HepG2 (cell line): ENCODE measurements around the gene COL5A2. TPM values are rescaled to one million over a fixed set of nuclear protein-coding genes. Genes with fewer than 3 reads are reported as not detected.

ENCODE experiments used
- ATAC-seq: fragments of 200-7000 bp; cut with Tn5 transposase; 3 replicates; pipeline ENCODE4 v1.9.1; 2020; ENCODE audit warnings: mild to moderate bottlenecking, moderate library complexity
- BruUV-seq: library from RNA; stranded (reverse); fragments of 400-500 nt; replicated peaks from 2 replicates; lab custom pipeline; 2021; lab: Mats Ljungman, UMichigan
- CTCF ChIA-PET: fragments of 300-600 bp; formaldehyde crosslinking; extraction: SDS; loops from one replicate; lab custom pipeline; 2021; ENCODE audit warnings: low total read pairs, inconsistent platforms, low intra/inter-chr PET ratio; lab: Yijun Ruan, JAX
- POLR2A ChIA-PET: fragments of 350-600 bp; sonication (Branson Sonifier 250); formaldehyde crosslinking; loops from one replicate; lab custom pipeline; 2020; ENCODE audit warnings: antibody characterized with exemption, inconsistent platforms; lab: Yijun Ruan, JAX
- DNase-seq: peaks from one replicate; pipeline ENCODE4 v3.0.0-alpha.2; 2015; ENCODE audit warnings: low spot score
- FAIRE-seq: peaks from 3 replicates; lab custom pipeline; 2011; peaks lifted over from hg19 to GRCh38; lab: Jason Lieb, UNC
- H2AFZ ChIP-seq: one replicate; pipeline ENCODE4 v1.6.1; 2011; ENCODE audit warnings: low read length, inconsistent platforms
- H3K27ac ChIP-seq: fragments of 300-600 bp; 3 replicates; pipeline ENCODE4 v1.8.0; 2011; ENCODE audit warnings: mixed run types, mild to moderate bottlenecking, mixed read lengths, low read length, inconsistent platforms; ENCODE audit not compliant: insufficient read depth; ENCODE audit errors: extremely low read length
- H3K27me3 ChIP-seq, 2 experiments: fragments of 200-600 bp in 1 of 2; 2 replicates in 1 of 2; 3 replicates in 1 of 2; pipeline versions ENCODE4 v1.6.0 to v1.8.0; 2011; ENCODE audit warnings: low read length in 2 of 2, mild to moderate bottlenecking in 2 of 2, moderate library complexity in 2 of 2, inconsistent platforms in 1 of 2; ENCODE audit not compliant: insufficient read depth in 2 of 2, control insufficient read depth in 1 of 2
- H3K36me3 ChIP-seq, 2 experiments: fragments of 200-600 bp in 1 of 2; replicated peaks in 1 of 2; 2 replicates in 1 of 2; 3 replicates in 1 of 2; pipeline versions ENCODE4 v1.5.1 to v1.8.0; 2011; ENCODE audit warnings: low read length in 2 of 2, inconsistent platforms in 1 of 2; ENCODE audit not compliant: insufficient read depth in 2 of 2, control insufficient read depth in 1 of 2
- H3K4me1 ChIP-seq: 2 replicates; pipeline ENCODE4 v1.5.1; 2012; ENCODE audit warnings: low read length, inconsistent platforms; ENCODE audit not compliant: insufficient read depth
- H3K4me2 ChIP-seq: 2 replicates; pipeline ENCODE4 v1.6.0; 2011; ENCODE audit warnings: low read depth, low read length, inconsistent platforms
- H3K4me3 ChIP-seq, 3 experiments: fragments of 200-600 bp in 1 of 3; sonication (generic), shearing (Covaris generic) in 1 of 3; replicated peaks in 1 of 3; 2 replicates each; pipeline ENCODE4 v1.5.1; 2011 to 2016; ENCODE audit warnings: low read length in 3 of 3, inconsistent platforms in 2 of 3, low read depth in 2 of 3, mild to moderate bottlenecking in 2 of 3, control low read depth in 1 of 3, mixed read lengths in 1 of 3; ENCODE audit not compliant: insufficient read depth in 1 of 3
- H3K79me2 ChIP-seq: one replicate; pipeline ENCODE4 v1.6.1; 2011; ENCODE audit warnings: low read length, inconsistent platforms; ENCODE audit not compliant: insufficient read depth
- H3K9ac ChIP-seq: 2 replicates; pipeline ENCODE4 v1.6.0; 2011; ENCODE audit warnings: mild to moderate bottlenecking, low read depth, low read length, inconsistent platforms; ENCODE audit not compliant: insufficient read depth
- H3K9me3 ChIP-seq: 2 replicates; pipeline ENCODE4 v1.5.1; 2012; ENCODE audit warnings: mild to moderate bottlenecking, low read length
- H4K20me1 ChIP-seq: 2 replicates; pipeline ENCODE4 v1.6.0; 2011; ENCODE audit warnings: inconsistent platforms, mild to moderate bottlenecking, low read length, moderate library complexity; ENCODE audit not compliant: insufficient read depth
- FOXM1 ChIP-seq: sonication (generic); formaldehyde crosslinking; IDR thresholded peaks from 2 replicates; pipeline ENCODE4 v1.5.0; 2020; ENCODE audit warnings: missing genetic modification reagents
- MXD4 ChIP-seq: IDR thresholded peaks from 2 replicates; pipeline ENCODE4 v1.6.1; 2016; ENCODE audit warnings: mild to moderate bottlenecking, missing biosample characterization, missing genetic modification reagents
- SOX13 ChIP-seq, 3 experiments: fragments of 450-650 bp in 1 of 3; sonication (generic) in 1 of 3; formaldehyde crosslinking in 1 of 3; IDR thresholded peaks in 2 of 3; conservative IDR thresholded peaks in 1 of 3; 2 replicates each; pipeline versions ENCODE4 v1.5.0 to v1.6.1; 2016 to 2020; ENCODE audit warnings: antibody characterized with exemption in 1 of 3, mild to moderate bottlenecking in 1 of 3, missing compliant biosample characterization in 1 of 3, missing genetic modification reagents in 1 of 3, moderate library complexity in 1 of 3
- THYN1 ChIP-seq: sonication (generic); formaldehyde crosslinking; IDR thresholded peaks from 2 replicates; pipeline ENCODE4 v1.8.1; 2023; ENCODE audit warnings: low read depth, mild to moderate bottlenecking, moderate library complexity, missing genetic modification reagents, borderline replicate concordance
- ZFP36L2 ChIP-seq: sonication (generic); formaldehyde crosslinking; IDR thresholded peaks from 2 replicates; pipeline ENCODE4 v1.4.0; 2020; ENCODE audit warnings: missing genetic modification reagents
- ZNF234 ChIP-seq: sonication (generic); formaldehyde crosslinking; conservative IDR thresholded peaks from 2 replicates; pipeline ENCODE4 v1.5.1; 2020; ENCODE audit warnings: mild to moderate bottlenecking, missing genetic modification reagents
- ZNF383 ChIP-seq: sonication (generic); formaldehyde crosslinking; IDR thresholded peaks from 2 replicates; pipeline ENCODE4 v1.4.0; 2020; ENCODE audit warnings: missing genetic modification reagents, mild to moderate bottlenecking, borderline replicate concordance
- ZNF619 ChIP-seq: sonication (generic); formaldehyde crosslinking; IDR thresholded peaks from 2 replicates; pipeline ENCODE4 v1.4.0; 2020; ENCODE audit warnings: mild to moderate bottlenecking, missing genetic modification reagents
- ZNF674 ChIP-seq: sonication (generic); formaldehyde crosslinking; IDR thresholded peaks from 2 replicates; pipeline ENCODE4 v1.5.0; 2020; ENCODE audit warnings: low read depth, mild to moderate bottlenecking, missing genetic modification reagents
- whole genome bisulfite sequencing: methylation state at CpG from one replicate; pipeline ENCODE4 v1.1.6; 2017; ENCODE audit warnings: low lambda C conversion rate; 5-methylcytosine and 5-hydroxymethylcytosine counted together
- in situ Hi-C: cut with HindIII; loops from 2 replicates; pipeline ENCODE4 v1.10.0; 2017; ENCODE audit warnings: low pct_unique_long_range_greater_than_20kb; ENCODE audit not compliant: extremely low pct_ligation_motif_present
- intact Hi-C: fragments of 100-400 bp; cut with micrococcal nuclease; formaldehyde crosslinking; loops from one replicate; pipeline ENCODE4 v1.10.0; 2022; ENCODE audit not compliant: unreplicated experiment
- polyA plus RNA-seq, 8 experiments: library from polyadenylated mRNA; depleted of rRNA in 3 of 8; stranded (reverse) in 7 of 8; unstranded in 1 of 8; fragments of >200 nt; fragmentation: Illumina TruSeq in 4 of 8; extraction: Trizol in 4 of 8; gene quantifications; 2 replicates each; pipeline versions ENCODE4 v1.2.1 to v1.2.3, GENCODE V29; 2011 to 2016; ENCODE audit warnings: low read depth in 4 of 8, missing spikeins in 1 of 8, mixed read lengths in 1 of 8; ENCODE audit not compliant: insufficient read depth in 1 of 8
- total RNA-seq, 5 experiments: library from RNA; depleted of rRNA; stranded (reverse); fragments of >200 nt; fragmentation: Illumina TruSeq; extraction: Trizol; gene quantifications; 2 replicates each; pipeline ENCODE4 v1.2.3, GENCODE V29; 2016; ENCODE audit warnings: low read depth in 1 of 5
- TF ChIP-seq, protein P1 (sequence below): sonication (generic); formaldehyde crosslinking; conservative IDR thresholded peaks from 2 replicates; pipeline ENCODE4 v1.8.0; 2022; ENCODE audit warnings: low read depth, missing genetic modification reagents
- TF ChIP-seq, protein P2 (sequence below): sonication (generic); formaldehyde crosslinking; IDR thresholded peaks from 2 replicates; pipeline ENCODE4 v1.5.1; 2020; ENCODE audit warnings: missing genetic modification reagents, mild to moderate bottlenecking, borderline replicate concordance

The COL5A2 gene
- total and polyA plus RNA-seq, 2 of the 13 experiments (the other 11 are each of a cell fraction or from before 2014, with no cell fraction given), result 0.83 to 1.5 TPM

DNA sequence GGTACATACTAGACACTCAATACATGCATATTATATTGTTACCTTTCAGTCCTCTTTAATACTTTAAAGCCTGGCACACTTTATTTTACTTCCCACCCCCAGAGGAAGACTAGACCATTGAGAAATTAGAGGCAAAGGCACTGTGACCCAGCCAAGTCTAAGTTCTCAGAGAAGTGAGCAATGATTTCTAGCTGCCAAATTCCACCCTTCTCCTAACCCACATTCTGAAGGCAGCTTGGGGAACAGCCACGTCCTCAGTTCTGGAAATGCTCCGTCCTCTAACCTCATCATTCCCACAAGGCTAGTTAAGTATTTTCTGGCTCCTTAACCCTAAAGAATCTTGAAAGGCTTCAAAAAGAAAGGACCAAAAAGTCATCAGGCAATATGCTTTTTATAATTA, 86.6 kb downstream of the COL5A2 start:
- H2AFZ ChIP-seq, result no peak overlapping the region
- 45% methylated on average over 2 of the region's 2 CpGs for WGBS
- no peaks in the 10 kb centered on the region for H4K20me1 ChIP-seq
- DNase-seq, result no peak
- in situ Hi-C loops, result loop anchor here (10.0 kb wide), 1 partner anchor 322 kb away; no protein-coding TSS in a partner anchor
- no peaks in the 10 kb centered on the region for H3K9me3 ChIP-seq
- no peak overlapping the region for H3K27ac ChIP-seq
- TF ChIP-seq ZNF619 (CRISPR knock-in tag) (no peak), FOXM1 (CRISPR knock-in tag) (no peak), MXD4 (CRISPR knock-in tag) (no peak), ZNF383 (no peak), ZNF674 (CRISPR knock-in tag) (no peak), THYN1 (CRISPR knock-in tag) (no peak), ZFP36L2 (CRISPR knock-in tag) (no peak), ZNF234 (CRISPR knock-in tag) (no peak), SOX13 (IDR thresholded peaks at IDR 0.05) (no peak), SOX13 (CRISPR knock-in tag; conservative IDR thresholded peaks at IDR 0.05 in 1 of 2, IDR thresholded peaks at IDR 0.05 in 1 of 2) (no peak)
- TF ChIP-seq, protein P1, sequence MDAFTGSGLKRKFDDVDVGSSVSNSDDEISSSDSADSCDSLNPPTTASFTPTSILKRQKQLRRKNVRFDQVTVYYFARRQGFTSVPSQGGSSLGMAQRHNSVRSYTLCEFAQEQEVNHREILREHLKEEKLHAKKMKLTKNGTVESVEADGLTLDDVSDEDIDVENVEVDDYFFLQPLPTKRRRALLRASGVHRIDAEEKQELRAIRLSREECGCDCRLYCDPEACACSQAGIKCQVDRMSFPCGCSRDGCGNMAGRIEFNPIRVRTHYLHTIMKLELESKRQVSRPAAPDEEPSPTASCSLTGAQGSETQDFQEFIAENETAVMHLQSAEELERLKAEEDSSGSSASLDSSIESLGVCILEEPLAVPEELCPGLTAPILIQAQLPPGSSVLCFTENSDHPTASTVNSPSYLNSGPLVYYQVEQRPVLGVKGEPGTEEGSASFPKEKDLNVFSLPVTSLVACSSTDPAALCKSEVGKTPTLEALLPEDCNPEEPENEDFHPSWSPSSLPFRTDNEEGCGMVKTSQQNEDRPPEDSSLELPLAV (CRISPR knock-in tag), result no peak
- TF ChIP-seq, protein P2, sequence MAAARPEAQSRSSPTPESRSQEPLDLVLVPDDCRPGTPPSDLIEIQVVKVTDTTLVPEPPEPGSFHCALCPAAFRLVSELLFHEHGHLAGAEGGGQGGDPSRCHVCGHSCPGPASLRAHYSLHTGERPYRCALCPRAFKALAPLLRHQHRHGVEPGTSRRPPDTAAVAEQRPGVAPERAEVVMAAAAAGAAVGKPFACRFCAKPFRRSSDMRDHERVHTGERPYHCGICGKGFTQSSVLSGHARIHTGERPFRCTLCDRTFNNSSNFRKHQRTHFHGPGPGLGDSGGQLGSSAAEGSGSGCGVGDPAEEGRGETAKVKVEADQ (CRISPR knock-in tag), result no peak
- TF ChIP-seq, all 625 proteins: peak for 0
- intact Hi-C loops, result loop anchor here (5.0 kb wide), 1 partner anchor 66 kb away; no protein-coding TSS in a partner anchor
- Histone ChIP-seq H3K4me2 (no peak overlapping the region), H3K36me3 (no peaks in the 10 kb centered on the region), H3K4me3 (no peak overlapping the region), H3K4me1 (no peaks in the 10 kb centered on the region), H3K9ac (no peak overlapping the region), H3K27me3 (no peaks in the 10 kb centered on the region), H3K79me2 (no peaks in the 10 kb centered on the region)
- ATAC-seq, result no peak
- CTCF ChIA-PET, result no interaction called here
- BruUV-seq, result no TSS peak
- POLR2A ChIA-PET, result no interaction called here
- no peak for FAIRE-seq
